LHCN-M2 (cell line): ENCODE measurements around the gene QRSL1. TPM values are rescaled to one million over a fixed set of nuclear protein-coding genes. Genes with fewer than 3 reads are reported as not detected.
"Not testable (repeated sequence)": the region's sequence is repeated elsewhere in the genome, so short reads cannot be mapped to it uniquely, and the experiment has no call there.

Experiments
- DNase-seq: peaks from one replicate; pipeline ENCODE4 v3.0.0-alpha.2; 2012; ENCODE audit warnings: low read depth
- total RNA-seq: library from RNA; depleted of rRNA; stranded (reverse); fragments of >200 nt; gene quantifications from 2 replicates; pipeline ENCODE4 v1.2.3, GENCODE V29; 2014

The QRSL1 gene
- total RNA-seq, 1 experiment from 2014 or later, result 11.0 TPM

DNA sequence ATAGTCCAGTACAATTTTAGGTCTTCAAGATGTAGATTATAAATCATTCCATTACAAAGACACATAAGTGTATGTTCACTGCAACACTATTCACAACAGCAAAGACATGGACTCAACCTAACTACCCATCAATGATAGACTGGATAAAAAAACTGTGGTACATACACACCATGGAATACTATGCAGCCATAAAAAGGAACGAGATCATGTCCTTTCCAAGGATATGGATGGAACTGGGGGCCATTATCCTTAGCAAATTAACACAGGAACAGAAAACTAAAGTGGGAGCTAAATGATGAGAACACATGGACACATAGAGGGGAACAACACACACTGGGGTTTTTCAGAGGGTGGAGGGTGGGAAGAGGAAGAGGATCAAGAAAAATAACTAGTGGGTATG is 6.3 kb upstream of the QRSL1 start:
- DNase-seq, result no peak

DNA sequence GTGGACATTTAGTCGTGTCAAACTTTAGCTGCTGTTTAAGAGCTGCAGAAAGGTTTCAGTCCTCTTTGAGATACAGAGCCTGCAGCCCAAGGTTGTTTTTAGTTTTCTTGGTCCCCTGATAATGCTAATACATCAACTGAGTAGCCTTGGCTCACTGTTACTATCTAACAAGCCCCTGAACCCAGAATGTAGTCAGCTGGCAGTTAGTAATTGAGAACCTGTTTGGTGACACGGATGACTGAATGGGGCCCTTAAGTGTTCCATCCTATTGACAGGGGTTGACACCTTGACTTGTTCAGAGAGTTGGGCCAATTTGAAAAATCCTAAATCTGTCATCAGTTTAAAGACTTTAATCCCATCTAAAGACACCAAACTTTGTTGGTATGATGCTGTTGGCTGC is 2.9 kb upstream of the QRSL1 start:
- DNase-seq, result no peak

DNA sequence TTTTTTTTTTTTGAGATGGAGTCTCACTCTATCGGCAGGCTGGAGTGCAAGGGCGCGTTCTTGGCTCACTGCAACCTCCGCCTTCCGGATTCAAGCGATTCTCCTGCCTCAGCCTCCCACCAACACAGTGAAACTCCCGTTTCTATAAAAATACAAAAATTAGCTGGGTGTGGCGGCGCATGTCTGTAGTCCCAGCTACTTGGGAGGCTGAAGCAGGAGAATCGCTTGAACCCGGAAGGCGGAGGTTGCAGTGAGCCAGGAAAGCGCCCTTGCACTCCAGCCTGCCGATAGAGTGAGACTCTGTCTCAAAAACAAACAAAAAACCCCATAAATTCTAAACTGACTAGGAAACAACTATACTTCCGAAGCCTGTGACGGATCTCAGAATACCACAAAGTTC is 1.6 kb upstream of the QRSL1 start:
- not testable (repeated sequence) for DNase-seq

DNA sequence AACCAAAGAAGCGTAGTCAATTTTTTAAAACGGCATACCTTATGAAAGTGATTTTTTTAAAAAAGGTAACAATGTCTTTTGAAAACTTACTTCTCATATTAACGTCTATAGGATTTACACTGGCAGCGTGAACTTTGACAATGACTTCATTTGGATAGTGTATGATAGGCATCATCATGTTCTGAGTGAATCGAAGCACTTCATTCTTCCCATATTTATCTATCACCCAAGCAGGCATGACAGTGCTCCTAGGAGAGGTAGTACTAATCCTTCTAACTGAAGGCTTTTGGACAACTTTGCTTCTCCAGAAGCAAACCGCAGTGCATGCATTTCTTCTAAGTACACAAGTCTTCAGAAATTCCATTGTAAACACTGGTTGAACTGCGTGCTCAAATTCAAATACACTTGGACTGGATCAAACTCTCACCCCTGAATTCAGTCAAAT is 698 bp upstream of the QRSL1 start:
- DNase-seq, result peak; percentile 19

DNA sequence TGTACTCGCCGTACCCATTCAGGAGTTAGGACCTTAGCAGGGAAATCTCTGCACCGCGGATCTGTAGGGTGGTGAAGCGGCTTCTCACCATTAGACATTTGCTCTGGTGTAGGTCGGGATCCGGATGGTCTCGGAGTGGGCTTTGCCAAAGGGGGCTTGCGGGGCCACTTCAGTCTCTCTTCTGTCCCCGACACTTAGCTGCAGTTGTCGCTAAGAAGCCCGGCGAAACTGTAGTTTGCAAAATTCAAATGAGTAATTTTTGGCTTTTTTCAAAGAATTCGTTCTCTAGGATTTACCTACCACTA is 433 bp downstream of the QRSL1 start:
- no peak for DNase-seq

DNA sequence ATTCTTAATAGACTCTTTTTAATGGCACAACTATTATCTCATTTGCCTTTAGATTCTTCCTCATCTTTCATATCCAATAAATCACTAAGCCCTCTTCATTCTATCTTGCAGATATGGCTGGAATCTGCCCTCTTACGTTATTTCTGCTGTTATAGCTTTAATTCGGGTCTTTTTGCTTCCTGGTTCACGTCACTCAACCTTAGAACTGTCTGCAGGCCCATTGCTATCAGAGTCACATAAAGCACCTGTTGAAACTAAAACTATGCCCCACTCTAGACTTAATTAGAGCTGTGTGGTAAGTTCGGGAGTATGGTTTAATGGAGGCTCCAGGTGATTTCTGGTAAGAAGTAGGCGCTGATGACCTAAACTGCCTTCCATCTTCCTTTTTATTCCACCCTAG is 988 bp downstream of the QRSL1 start:
- no peak for DNase-seq

DNA sequence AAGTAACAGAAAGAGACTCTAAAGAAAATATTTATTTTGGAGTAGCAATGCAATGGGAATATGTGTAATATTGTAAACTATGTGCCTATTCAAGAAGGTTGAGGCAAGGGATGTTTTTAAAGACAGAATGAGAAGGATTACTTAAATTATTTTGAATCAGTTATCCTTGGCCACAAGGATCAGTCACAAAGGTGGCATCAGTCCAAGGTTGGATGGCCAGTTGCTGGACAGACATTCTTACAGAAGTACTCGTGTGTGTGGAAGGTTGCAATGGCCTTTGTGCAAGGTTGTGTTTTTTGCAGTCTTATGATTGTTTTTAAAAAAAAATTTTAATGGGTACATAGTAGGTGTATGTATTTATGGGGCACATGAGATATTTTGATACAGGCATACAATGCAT is 2.0 kb downstream of the QRSL1 start:
- peak; percentile 62 for DNase-seq

DNA sequence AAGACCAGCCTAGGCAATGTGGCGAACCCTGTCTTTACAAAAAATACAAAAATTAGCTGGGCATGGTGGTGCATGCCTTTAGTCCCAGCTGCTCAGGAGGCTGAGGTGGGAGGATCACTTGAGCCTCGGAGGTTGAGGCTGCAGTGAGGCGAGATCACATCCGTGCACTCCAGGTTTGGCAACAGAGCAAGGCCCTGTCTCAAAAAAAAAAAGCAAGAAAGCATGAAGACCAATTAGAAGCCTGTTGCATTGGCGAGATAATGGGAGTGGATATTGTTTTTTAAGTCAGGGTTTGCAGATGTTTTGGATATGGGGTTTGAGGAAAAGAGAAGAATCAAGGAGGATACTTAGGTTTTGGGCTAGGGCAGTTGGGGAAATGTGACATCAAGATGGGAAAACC is 5.2 kb downstream of the QRSL1 start:
- no peak for DNase-seq

DNA sequence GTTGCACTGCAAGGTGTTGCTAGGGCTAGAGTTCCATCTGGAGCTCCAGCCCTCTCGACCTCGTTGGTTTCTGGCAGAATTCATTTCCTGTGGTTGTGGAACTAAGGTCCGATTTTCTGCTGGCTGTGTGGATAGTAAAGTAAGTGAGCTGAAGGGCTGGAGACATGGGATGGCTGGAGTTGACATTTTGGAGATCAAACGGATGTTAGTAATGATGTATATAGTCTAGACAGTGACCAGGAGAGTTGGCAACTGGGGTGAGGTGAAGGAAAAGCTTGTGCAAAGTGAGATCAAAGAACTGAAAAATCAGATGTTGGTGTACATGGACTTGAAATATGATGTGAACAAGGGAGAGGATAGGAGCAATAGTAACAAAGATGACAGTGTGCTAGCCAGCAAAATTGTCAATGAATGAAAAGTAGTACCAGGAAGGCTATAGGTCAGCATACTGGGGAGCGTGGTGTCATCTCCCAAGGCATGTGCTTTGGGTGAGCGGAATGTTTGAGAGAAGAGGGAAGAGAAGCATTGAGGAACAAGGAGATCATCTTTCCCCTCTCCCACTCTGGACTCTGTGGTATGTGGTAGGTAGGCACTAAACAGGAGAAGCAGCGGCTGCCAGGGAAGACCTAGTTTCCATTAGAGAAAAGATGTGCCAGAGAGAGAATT is 7.8 kb downstream of the QRSL1 start:
- no peak for DNase-seq

DNA sequence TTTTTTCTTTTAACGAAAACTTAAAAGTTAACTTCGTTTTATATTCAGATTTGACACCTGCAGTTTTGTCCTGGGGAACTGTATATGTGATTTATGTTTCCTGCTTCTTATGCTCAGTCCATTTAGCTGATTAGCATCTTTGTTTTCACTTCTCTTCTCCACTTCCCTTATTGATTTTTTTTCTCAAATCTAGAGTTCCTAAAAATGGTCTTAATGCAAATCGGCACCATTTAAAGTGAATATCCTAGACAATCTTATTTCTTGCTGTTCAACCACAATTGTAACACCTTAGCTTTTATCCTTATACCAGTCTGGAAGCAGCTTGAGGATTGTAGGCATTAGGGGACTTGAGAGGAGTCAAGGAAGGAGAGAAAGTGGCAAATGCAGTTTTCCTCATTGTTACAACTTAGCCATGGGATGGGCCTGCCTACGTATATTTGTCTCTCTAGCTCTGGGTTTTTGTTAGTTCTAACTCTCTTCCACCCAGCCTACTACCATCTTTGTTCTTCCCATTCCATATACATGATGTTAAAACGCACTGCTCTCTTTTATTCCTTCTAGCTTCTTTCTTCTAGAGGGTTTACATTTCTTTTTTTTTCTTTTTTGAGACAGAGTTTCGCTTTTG is 8.5 kb downstream of the QRSL1 start:
- DNase-seq, result no peak

DNA sequence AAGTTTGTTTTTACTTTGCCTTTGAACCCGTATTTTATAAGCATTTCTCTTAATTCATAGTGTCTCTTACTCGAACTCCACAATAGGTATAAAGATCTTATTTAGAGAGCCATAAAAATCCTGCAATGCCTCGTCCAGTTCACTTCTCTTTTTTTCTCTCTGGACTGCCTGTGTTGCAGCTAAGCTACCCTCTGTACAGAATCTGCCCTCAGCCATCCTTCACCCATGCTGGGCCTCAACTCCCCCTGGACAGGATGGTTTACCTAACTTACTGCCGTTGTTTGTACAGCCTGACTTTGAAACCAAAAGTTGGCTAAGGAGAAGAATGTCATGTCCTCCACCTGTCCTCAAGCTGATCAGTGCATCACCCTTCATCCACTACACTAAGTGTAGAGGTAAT is 10.4 kb downstream of the QRSL1 start:
- DNase-seq, result no peak

DNA sequence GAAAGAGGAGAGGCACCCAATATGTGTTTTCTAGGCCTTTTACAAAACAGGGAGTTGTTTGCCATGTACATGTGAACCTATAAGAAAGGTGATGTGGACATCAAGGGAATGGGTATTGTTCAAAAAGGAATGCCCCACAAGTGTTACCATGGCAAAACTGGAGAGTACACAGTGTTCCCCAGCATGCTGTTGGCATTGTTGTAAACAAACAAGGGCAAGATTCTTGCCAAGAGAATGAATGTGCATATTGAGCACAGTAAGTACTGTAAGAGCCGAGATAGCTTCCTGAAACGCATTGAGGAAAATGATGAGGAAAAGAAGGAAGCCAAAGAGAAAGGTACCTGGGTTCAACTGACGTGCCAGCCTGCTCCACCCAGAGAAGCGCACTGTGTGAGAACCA is 13.1 kb downstream of the QRSL1 start:
- peak; percentile 25 for DNase-seq

DNA sequence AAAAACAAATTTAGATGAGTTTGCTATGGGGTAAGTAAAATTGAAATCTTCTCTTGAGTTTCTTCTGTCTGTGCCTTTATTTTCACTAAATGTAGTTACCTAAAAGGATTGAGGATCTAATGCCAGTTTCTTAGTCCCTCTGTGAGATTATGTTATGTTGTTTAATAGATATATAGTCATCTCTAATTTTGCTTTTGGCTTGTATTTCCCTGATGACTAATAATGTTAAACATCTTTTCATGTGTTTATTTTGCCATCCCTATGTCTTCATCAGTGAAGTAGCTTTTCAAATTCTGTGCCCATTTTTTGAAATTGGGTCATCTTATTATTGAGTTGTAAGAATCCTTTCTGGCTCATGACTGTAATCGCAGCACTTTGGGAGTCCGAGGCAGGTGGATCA is 13.7 kb downstream of the QRSL1 start:
- DNase-seq, result no peak

DNA sequence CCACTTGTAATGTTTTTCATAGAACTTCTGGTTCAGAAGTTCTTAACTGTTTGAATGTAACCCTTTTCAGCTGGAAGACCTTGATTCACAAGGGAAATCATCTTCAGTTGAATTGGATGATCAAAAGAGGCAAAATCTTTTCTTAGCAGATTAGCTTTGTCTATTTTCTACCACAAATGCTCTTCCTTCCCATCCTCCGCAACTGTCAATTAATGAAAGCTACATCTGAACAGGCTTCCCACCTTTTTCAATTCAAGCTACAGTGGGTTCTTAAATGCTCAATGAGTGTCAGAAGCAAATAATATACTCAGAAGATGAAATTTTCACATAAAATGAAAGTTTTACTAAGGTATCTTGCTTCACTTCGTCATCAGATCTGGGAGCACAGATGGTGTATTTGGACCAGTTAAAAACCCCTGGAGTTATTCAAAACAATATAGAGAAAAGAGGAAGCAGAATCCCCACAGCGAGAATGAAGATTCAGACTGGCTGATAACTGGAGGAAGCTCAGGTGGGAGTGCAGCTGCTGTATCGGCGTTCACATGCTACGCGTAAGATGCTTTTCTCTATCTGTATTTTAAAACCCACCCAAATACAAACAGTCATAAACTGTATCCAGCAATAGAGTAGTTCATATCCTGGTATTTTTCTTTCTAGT is 19.4 kb downstream of the QRSL1 start:
- no peak for DNase-seq

DNA sequence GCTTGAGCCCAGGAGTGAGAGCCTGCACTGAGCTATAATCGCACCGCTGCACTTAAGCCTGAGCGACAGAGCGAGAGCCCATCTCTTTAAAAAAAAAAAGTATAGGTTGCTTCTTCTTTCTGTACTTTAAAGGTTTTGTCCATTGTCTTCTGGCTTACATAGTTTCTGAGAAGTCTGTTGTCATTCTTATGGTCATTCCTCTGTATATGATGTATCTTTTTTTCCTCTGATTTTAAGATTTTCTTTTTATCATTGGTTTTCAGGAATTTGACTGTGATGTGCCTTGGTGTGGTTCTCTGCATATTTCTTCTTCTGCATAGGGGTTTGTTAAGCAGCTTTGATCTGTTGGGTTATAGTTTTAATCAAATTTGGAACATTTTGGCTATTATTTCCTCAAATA is 29.1 kb downstream of the QRSL1 start:
- DNase-seq, result peak; percentile 25

DNA sequence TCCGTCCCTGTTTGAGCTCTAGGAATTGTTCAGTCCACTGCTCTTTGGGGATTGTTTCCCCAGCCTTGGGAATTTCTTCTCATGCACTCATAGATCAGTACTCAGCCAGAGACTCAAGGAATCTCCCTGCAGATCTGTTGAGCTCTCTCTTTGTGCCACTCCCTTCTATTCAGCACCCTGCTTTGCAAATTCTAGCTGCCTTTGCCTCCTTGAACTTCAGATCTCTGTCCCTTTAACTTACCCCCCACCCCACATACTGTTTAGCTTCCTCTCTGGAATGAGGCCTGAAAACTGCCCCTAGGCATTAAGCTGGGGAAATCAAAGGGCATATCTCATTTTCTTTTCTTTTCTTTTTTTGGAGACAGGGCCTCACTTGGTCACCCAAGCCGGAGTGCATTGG is 30.5 kb downstream of the QRSL1 start:
- no peak for DNase-seq

DNA sequence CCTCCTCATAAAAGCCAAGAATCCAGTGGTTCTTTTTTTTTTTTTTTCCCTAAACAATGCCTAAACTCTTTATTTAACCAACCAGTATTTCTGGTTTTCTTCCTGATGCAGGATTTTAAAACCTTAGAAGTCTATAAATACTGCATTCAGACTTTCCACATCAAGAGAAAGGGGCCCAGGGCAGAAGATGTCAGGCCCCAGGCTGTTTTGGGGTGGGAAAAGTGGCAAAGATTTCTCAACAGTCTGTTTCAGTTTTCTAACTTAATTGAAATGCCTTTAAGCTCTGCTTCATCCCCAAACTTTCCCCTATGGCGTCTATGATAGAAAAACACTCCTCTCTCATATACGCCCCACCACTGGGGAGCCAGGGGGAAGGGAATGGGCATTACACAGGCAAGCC is 33.1 kb downstream of the QRSL1 start:
- DNase-seq, result no peak

DNA sequence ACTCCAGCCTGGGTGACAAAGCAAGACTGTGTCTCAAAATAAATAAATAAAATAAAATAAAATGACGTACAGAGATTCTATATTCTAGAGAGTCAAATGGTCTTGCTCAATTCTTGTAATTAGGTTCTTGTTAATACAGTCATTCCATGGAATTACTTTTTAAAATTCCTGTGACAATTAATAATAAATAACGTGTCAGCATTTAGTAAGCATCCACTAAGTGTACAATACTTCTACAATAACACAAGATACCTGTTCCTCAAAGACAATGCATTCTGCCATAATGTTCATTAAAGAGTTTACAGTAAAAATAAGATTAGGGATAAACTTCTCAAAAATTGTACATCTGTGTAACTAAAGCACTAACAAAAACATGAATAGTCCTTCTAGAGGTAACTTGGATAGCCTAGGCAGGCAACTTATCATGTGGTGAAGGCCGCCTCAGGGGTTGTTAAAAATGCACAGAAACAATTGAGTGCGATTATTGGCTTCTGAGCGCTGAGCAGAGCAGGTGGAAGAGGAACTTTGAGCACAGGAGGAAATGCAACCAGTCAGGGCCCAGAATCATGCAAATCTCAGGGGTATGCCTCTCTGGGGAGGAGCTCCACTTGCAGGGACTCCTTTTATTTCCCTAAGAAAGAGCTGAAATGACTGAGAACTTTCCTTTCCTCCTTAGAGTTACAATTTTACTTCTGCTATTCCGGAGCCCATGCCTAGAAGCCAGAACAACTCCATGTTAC is 37.1 kb downstream of the QRSL1 start:
- no peak for DNase-seq

DNA sequence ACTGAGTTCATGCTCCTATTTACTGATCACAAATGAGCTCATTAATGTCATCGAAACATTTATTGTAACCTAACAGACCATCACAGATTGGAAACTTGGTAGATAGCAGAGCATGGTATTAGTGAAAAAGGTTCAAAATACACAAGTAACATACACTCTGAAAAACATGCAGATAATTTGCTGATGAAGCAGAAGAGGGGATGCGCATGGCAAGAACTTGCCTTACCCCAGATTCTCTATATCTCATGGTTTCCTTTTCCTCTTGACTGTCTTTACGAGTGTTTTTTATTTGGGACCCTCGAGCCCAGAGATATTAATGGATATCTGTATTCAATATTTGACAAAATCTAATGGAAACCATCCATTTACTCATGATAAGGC is 37.6 kb downstream of the QRSL1 start:
- DNase-seq, result no peak

DNA sequence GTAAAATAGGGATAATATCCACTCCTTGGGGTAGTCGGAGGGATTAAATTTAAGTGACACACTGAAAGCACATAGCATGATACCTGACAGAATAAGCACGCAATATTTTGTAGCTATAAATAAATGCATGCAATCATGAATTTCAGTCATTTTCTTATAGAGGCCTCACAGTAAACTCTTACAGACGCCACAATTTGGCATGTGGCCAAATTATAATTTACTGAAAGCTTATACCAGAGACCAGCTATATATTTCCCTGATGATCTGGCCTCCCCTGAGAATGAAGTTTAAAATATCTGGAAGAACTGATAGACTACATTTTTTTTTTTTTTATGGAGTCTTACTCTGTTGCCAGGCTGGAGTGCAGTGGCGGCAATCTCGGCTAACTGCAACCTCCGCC is 40.9 kb downstream of the QRSL1 start:
- DNase-seq, result no peak

DNA sequence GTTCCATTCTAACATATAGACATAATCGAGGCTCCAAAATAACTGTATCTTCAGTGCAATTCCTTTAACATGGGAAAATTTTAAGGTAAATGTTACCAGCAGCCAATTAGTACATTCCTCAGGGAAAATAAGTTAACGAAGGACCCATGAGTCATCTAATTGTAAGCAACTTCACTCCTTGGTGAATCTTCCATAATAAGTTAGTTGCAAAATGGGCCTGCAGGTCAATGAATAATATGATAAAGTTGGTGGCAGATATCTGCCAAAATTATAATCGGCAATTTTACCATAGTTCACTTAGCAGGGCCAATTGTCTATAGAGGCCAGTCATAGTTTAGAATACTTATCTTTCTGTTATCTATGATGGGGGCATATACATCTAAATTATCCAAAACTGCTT is 42.3 kb downstream of the QRSL1 start:
- DNase-seq, result no peak

DNA sequence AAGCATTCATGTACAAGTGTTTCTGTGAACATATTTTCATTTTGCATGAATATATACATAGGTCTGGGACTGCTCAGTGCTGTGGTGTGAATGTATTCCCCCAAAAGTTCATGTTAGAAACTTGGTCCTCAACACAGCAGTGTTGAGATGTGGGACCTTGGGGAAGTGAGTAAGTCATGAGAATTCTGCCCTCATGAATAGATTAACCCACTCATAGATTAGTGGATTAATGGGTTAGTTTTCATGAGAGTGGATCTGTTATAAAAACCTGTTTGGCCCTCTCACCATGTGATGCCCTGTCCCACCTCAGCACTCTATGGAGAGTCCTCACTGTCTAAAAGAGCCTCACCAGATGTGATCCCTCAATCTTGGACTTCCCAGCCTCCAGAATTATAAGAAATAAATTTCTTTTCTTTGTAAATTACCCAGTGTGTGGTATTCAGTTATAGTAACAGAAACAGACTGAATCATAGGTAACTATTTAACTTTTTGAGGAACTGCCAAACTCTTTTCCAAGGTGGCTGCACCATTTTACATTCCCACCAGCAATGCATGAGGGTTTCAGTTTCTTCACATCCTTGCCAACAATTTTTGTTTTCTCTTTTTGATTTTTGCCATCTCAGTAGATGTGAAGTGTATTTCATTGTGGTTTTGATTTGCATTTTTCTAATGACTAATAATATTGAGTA is 45.3 kb downstream of the QRSL1 start:
- no peak for DNase-seq
